GM19455 (cell line): ENCODE data around the gene PIN1.
"Not testable (repeated sequence)": the region's sequence is repeated elsewhere in the genome, so short reads cannot be mapped to it uniquely, and the experiment has no call there.

Experiments
- ATAC-seq: cut with Tn5 transposase; IDR thresholded peaks from one replicate; pipeline ENCODE4 v1.9.1; 2021; ENCODE audit not compliant: unreplicated experiment

The PIN1 gene

GRCh38 chr19:9834726-9835506 is at the start of gene PIN1:
Gene PIN1, plus strand, starts transcription at chr19:9835318. Its CDS starts 27 bp downstream, at chr19:9835345.
- peak; percentile 93 for ATAC-seq

GRCh38 chr19:9785367-9786331 is 49.5 kb upstream of the PIN1 start:
- ATAC-seq: peak; percentile 57

- no peak for ATAC-seq
Measured at GRCh38 chr19:9786342-9786741, 48.8 kb upstream of the PIN1 start.

- no peak for ATAC-seq
Measured at GRCh38 chr19:9786819-9787218, 48.3 kb upstream of the PIN1 start.

- ATAC-seq: not testable (repeated sequence)
Measured at GRCh38 chr19:9788604-9789003, 46.5 kb upstream of the PIN1 start.

- no peak for ATAC-seq
Measured at GRCh38 chr19:9789066-9789465, 46.1 kb upstream of the PIN1 start.

GRCh38 chr19:9789579-9789978 is 45.5 kb upstream of the PIN1 start:
- ATAC-seq: not testable (repeated sequence)

GRCh38 chr19:9791073-9791367 is 44.1 kb upstream of the PIN1 start:
- not testable (repeated sequence) for ATAC-seq

GRCh38 chr19:9791552-9792205 is 43.4 kb upstream of the PIN1 start:
- ATAC-seq: peak; percentile 52

GRCh38 chr19:9792206-9793070 is 42.7 kb upstream of the PIN1 start:
- no peak for ATAC-seq

GRCh38 chr19:9793071-9793591 is 42.0 kb upstream of the PIN1 start:
- ATAC-seq: no peak

GRCh38 chr19:9796113-9796773 is 38.9 kb upstream of the PIN1 start:
- ATAC-seq: no peak

- ATAC-seq: no peak
Measured at GRCh38 chr19:9797871-9798270, 37.2 kb upstream of the PIN1 start.

GRCh38 chr19:9799162-9799561 is 36.0 kb upstream of the PIN1 start:
- no peak for ATAC-seq

GRCh38 chr19:9801976-9802375 is 33.1 kb upstream of the PIN1 start:
- ATAC-seq: no peak

- ATAC-seq: no peak
Measured at GRCh38 chr19:9806803-9807202, 28.3 kb upstream of the PIN1 start.

- ATAC-seq: no peak
Measured at GRCh38 chr19:9808855-9809824, 26.0 kb upstream of the PIN1 start.

- no peak for ATAC-seq
Measured at GRCh38 chr19:9811139-9811538, 24.0 kb upstream of the PIN1 start.
